HT-29 (cell line): ENCODE results near the gene LIG1. TPM values are rescaled to one million over a fixed set of nuclear protein-coding genes. Genes with fewer than 3 reads are reported as not detected.
A peak's percentile ranks its signal among the peaks of the same experiment; 100 is the strongest.

Source experiments
- DNase-seq: peaks from one replicate; pipeline ENCODE4 v3.0.0-alpha.2; 2015; ENCODE audit warnings: low spot score
- total RNA-seq: library from RNA; depleted of rRNA; stranded (reverse); fragments of >200 nt; shearing (Covaris generic); gene quantifications from 2 replicates; pipeline ENCODE4 v1.2.3, GENCODE V29; 2014; rRNA removed

The LIG1 gene
- total RNA-seq, result 174 and 182 TPM in 2 replicates

DNA sequence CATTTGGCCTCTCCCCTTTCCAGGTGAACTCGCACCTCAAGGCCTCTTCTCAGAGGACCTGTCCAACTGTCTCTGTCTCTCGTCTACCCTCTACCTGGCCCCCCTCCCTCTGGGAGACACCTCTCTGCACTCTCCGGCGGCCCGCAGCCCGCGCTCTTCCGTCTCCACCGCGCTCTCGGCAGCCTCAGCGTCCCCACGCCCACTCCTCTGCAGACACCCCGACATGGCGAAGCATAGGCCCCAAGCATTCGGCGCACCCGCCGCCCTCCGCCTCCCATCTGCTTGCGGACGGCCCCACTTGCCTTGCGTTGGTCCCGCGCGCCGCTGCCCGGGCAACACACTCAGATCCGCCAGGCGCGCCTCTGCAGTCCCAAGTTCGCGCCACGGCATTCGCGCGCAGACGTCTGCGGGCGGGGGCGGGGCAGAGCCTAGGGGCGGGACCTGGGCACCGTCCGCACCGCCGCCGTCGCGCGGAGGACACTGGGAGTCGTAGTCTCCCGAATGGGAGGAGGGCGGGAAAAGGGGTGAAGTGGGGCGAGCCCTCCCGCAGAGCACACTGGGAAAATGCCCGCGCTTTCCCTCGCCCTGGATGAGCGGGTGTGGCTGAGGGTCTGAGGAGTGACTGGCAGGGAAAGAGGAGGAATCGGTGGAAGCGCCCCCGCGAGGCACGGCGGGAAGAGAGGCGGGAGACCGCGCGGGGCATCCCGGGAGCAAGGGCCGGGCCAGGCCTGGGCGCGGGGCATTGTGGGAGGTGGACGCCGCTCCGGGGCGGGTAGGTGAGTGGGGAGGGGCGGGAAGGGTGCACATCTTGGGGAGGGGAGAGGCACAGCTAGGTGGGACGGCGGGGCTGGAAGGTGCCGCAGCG lies at the start of gene LIG1, which contains the start of gene ZSWIM9:
Gene LIG1 (minus strand): TSS at position 406 of the 865 bp plus-strand sequence. CDS start 4,778 bp downstream, outside the sequence.
Gene ZSWIM9 (plus strand): TSS at position 742 of the 865 bp plus-strand sequence. CDS start 1,123 bp downstream, outside the sequence.
- DNase-seq, result peak; percentile 98

DNA sequence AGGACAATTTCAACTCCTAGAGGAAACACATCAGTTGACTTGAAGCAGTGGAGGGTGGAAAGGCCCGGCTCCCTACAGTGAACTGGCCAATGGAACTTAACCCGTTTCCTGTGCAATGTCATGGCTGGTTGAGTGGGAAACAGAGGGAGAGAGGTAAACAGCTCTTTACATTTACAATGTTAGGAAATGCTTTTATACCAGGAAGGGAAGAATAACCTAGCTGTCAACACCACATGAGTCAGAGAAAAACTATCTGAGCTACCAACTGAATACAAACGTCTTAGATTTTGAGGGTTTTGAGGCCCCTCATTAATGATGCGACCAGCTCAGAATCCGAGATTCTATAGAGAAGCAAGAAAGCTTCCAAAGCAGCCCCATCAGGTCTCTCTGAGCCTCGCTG lies 48.9 kb upstream of the LIG1 start:
- no peak for DNase-seq

DNA sequence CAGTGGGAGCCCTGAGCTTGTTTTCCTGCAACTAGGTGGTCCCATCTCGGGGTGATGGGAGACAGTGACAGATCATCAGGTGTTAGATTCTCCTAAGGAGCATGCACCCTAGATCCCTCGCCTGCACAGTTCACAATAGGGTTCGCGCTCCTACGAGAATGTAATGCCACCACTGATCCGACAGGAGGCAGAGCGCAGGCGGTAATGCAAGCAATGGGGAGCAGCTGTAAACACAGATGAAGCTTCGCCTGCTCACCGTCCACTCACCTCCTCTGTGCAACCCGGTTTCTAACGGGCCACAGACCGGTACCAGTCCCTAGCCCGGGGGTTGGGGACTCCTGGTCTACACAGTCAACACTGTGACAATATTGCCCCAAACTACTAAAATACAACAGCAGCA lies 46.8 kb upstream of the LIG1 start:
- no peak for DNase-seq

DNA sequence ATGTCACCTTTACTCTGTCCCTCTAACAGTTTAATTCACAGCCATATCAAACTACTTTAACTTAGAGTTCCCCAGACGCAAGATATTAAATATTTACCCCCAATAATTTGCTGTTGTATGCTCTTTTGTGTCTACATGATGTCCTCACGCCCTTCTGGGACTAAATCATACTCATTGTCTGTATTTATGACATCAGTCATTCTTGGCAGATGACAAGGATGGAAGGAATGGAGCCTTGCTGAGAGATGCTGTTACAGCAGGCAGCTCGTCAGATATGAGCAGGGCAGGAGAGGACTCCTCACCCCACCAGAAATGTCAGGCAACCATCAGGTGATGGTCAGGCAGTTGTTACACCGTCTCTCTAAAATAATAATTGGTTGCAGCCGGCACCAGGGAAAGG lies 43.8 kb upstream of the LIG1 start:
- DNase-seq, result no peak

DNA sequence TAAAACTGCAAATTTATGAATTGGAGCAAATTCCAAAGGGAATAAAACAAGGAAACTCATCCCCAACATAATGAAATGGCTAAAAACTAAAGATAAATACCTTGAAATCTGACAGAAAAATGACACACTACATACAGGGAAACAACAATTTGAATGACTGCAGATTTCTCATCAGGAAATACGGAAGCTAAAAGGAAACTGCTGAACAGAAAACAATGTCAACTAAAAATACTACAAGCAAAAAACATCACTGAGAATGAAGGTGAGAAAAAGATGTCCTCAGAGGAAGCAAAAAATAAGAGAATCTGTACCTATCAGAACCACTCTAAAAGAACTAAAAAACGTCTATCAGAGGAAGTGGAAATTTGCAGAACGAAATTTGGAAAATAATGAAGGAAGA lies 39.9 kb upstream of the LIG1 start:
- DNase-seq, result no peak

DNA sequence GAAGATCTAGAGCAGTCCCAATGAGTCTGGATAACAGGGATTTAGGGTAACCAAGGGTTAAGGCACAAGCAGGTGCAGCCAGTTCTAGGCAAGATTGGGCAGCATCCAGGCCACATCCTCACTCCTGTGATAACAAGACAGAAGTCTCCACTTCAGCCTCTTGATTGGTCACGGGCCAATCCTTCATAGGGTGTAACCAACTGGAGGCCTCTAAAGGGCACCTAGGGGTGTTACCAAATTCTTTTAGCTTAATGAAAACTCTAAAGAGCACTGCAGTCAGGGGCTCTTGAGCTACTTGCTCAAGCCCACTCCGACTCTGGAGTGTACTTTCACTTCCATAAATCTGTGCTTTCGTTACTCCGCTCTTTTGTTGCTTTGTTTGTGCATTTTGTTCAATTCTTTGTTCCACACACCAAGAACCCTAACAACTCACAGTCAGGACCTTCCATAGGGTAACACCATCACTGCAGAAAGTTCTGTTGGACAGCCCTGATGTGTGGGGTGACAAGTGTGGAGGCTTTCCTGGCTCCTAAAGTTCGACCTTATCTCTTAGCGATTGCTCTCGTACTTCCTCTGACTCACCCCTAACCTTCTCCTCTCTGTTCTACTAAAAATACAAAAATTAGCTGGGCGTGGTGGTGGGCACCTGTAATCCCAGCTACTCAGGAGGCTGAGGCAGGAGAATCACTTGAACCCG lies 36.4 kb upstream of the LIG1 start:
- DNase-seq, result no peak

DNA sequence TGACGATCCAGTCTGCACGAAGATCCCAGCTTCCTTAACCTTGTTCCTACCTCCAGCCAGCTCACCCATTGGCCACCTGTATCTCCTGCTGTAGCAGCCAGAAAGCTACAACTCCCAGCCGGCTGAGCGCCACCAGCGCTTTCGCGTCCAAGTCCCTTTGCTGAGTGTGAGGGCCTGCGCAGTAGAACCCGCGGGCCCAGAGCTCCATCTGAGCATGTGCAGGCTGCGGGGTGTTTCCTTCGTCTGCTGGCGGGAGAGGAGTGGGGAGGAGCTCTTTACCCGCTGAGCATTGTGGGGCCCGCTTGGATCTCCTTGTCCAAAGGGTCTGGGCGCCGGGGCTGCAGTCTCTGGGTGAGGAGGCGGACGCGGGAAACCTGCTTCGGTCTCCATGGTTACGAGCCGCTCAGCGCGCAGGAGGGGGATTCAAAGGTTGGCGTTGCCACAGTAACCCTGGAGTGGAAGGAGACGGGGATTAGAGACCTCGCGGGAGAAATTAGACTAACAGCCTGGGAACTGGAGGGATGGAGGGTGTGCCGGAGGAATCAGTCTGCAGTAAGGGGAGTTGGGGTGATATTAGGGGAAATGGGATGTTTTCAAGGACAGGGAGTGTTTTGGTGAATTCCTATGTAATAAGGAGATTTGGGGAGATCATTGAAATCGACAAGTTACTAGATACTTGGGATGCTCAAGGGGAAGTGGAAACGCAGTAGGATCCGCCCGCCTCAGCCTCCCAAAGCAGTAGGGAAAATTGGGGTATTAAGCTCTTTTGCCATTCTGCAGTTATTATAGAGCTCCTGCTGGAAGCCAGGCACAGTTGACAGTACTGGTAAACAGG lies 33.9 kb upstream of the LIG1 start:
- peak; percentile 99 for DNase-seq

DNA sequence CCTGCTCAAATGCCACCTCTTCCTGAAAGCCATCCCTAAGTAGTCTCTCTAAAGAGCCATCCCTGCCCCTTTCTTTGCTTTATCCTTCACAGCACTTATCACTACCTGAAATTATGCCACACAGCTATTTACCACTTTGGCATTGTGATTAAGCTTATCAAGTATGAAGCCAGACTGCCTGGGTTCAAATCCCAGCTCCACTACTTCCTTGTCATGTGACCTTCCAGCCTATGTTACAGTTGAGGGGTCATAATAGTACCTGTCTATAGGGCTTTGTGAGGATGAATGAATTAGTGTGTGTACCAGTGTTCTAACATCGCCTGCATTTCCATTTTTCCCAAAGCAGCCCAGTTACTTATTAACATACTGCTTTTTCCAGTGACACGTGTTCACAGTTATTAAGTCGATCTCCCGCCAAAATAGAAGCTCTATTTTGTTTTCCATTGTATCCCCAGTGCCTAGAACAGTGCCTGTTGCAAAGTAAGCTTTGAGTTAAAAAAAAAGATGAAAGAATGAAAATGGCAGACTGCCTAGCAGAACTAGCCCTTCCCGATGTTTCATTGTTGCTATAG lies 33.2 kb upstream of the LIG1 start:
- no peak for DNase-seq

DNA sequence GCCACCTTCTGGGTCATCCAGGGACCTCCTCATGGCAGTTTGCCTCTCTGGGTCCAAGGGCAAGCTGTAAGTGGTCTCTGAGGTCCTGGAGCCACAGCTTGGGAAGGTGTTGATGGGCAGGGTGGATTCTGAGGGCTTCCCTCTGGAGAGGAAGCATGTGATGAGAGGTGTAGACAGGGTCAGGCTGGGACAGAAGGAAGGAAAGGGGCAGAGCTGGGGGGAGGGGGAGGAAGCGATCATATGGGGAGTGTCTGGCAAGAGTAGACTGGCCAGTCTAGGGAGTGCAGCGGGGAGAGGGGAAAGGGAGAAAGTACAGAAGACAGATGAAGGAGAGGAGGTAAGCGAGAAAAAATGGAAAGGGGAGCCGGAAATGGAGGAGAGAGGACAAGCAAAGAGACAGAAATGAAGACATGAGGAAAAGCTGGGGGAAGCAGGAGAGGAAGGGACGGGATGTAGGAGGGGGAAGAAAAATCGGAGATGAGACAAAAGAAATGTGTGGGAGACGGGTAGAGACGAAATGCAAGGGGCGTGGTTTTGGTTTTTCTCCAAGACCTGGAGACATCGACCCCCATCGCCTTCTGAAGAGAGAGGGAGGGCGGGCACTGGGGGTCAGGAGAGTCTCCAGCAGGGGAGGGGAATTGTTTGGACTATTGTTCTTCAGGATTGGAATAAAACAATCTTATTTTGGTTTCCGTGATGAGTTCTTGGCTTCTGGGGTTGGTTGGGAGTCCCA lies 27.0 kb upstream of the LIG1 start:
- DNase-seq, result peak; percentile 48

DNA sequence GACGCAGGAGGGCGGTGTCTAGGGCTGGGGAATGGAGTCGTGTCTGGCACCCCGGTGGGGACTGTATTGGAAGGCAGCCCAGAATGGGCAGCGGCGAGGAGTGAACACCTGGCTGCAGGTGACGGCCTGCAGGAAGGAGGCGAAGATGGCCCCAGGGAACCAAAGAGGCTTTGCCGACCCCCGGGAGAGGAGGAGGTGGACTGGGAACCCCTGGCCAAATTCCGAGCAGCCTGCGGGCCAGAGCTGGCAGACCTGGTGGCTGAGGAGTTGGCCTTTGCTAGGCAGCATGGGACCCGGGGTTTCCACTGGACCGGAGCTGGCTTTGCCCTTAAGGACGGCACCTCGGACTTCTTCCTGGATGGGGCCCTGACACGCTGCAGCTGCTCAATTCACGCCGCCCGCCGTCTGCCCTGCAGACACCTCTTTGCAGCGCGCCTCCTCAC lies 26.2 kb upstream of the LIG1 start:
- no peak for DNase-seq

DNA sequence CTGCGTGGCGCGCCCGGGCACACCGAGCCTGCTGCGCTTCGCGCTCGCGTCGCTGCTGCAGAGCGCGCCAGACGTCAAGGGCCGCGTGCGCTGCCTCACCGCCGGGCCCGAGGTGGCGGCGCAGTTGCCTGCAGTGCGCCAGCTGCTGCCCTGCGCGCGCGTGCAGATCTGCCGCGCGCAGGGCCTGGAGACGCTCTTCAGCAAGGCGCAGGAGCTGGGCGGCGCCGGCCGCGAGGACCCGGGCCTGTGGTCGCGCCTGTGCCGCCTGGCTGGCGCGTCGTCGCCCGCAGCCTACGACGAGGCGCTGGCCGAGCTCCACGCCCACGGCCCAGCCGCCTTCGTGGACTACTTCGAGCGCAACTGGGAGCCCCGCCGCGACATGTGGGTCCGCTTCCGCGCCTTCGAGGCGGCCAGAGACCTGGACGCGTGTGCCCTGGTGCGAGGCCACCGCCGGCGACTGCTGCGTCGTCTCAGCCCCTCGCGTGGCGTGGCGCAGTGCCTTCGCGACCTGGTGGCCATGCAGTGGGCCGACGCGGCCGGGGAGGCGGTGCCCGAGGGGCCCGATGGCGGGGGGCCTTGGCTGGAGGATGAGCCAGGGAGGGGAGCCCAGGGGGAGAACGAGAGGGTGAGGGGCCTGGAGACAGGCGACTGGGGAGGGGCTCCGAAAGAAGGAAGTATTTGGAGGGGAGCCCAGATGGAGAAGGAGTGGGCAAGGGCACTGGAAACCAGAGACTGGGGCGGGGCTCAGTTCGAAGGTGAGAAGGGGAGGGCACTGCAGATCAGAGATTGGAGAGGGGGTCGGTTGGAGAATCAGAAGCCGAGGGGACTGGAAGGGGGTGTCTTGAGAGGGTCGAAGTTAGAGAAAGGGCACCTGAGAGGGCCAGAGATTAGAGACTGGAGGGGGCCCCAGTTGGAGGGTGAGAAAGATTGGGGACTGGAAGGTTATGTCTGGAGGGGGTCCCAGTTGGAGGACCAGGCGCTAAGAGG lies 25.0 kb upstream of the LIG1 start:
- no peak for DNase-seq

DNA sequence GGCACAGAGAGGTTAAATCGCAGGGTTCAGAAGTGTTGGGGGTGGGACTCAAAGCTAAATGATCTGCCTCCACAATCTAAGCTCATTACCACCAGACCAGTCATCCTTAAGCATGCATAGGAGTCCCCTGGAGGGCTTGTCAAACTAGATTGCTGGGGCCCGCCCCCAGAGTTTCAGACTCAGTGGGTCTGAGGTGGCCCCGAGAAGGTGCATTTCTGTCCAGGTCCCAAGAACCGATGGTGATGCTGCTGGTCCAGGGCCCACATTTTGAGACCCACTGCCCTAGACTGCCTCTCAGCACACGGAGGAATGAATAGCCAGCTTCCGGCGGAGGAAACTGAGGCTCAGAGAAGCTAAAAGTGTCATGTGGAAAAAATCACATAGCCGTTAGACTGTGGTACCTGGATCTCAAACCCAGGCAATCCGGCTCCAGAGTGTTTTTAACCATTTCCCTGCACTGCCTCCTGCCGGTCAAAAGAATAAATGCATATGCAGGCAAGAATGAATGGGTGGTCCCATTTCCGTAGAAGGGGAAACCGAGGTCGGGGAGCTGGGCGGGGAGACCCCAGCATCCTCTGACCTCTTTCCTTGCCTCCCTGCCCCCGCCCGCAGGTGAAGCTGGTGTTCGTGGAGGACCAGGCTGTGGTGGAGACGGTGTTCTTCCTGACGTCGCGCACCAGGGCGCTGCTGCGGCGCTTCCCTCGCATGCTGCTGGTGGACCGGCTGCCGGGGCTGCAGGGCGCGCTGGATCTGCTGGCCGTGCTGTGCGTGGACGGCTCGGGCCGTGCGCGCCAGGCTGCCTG lies 24.1 kb upstream of the LIG1 start:
- DNase-seq, result no peak

DNA sequence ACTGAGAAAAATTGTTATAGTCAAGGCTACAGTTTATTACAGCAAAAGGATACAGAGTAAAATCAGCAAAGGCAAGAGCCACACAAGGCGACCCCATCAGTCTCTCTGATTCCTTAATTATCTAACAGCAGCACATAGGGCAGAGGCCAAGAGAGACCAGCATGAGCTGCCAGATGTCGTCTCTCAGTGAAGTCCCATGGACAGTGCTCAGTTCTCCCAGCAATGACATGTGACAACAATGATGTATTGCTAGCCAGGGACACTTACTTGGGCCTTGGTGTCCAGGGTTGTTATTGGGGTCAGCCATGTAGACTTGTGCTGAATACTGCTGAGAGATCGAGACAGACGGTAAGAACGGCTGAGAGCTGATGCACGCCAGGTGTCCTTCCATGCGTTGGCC lies 22.6 kb upstream of the LIG1 start:
- no peak for DNase-seq

DNA sequence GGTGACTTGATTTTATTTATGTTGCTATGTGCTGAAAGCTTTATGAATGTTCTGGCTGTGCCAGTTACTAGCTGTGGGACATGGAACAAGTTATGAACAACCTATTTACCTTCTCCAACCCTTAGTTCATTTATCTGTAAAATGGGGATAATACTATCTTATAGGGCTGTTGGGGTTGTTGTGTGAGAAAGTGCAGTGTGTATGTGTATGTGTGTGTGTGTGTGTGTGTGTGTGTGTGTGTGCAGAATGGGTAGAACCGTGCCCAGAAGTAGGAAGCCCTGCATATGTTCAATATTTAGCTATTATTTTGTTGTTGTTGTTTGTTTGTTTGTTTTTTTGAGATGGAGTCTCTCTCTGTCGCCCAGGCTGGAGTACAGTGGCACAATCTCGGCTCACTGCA lies 20.7 kb upstream of the LIG1 start:
- DNase-seq, result no peak

DNA sequence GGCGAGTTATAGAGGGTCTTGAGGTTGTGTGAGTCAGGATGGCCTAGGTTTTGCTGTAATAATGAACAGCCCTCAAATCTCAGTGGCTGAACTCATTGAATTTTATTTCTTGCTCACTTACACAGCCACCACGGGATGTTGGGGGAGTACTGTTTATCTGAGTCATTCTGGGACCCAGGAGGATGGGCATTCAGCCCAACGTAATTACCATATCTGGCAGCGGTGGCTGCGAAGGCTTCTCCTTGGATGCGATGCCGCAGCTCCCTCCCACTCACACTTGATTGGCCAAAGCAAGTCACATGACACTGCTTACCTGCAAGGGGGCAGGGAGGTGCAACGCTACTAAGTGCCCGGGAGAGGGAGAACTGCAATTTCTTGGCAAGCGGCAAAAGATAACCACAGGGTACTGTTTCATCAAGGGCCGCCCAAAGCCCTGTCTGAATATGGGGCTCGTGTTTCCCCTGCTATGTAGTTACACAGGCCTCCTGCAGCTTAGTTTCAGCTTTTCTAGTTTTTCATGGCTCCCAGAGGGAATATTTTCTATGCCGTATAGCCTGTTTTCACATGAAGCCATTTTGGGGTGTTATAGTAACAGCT lies 20.2 kb upstream of the LIG1 start:
- peak; percentile 46 for DNase-seq

DNA sequence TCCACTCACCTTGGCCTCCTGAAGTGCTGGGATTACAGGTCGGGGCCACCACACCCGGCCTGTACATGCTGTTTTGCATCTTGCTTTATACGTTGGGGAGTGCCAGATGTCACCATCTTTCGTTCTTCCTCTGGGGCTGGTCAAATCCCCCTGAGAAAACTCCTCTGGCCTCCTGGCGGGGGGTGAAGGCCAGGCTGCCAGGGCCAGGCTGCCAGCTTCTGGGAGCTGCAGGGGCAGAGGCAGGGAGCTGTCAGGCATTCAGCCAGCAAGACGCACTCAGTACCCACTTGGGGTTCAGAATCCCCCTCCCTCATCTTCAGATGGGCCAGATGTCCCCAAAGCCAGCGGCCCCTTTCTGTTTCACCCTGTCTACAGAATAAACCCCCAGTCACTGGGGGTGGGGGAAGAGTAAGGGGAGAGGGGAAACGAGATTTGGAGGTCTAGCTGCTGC lies 16.4 kb upstream of the LIG1 start:
- no peak for DNase-seq

DNA sequence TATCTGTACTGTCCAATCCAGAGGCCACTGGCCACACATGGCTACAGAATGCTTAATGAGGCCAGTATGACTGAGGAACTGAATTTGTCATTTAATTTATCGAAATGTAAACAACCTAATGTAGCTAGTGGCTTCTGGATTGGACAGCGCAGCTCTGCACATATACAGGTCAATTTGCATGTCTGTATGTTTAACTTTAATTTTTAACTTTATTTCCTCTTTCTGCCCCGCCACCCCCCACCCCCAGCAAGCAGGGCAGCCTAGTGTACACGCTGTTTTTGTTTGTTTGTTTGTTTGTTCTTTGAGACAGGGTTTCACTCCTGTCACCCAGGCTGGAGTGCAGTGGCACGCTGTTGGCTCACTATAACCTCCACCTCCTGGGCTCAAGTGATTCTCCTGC lies 15.9 kb upstream of the LIG1 start:
- no peak for DNase-seq

DNA sequence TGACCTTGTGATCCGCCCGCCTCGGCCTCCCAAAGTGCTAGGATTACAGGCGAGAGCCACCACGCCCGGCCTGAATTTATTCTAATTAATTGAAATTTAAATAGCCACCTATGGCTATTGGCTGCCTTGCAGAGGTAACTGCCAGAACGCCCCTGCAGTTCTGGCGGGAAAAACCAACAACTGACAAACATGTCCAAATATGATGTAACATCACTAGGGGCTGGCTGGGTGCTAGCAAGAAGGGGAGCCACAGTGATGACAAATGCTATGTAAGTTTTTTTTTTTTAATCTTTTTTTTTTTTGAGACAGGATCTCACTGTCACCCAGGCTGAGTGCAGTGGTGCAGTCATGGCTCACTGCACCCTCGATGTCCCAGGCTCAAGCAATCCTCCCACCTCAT lies 13.2 kb upstream of the LIG1 start:
- no peak for DNase-seq
